Neural cell (in vitro differentiated cells): ENCODE measurements around the gene CDHR5. TPM values are rescaled to one million over a fixed set of nuclear protein-coding genes. Genes with fewer than 3 reads are reported as not detected.

Source experiments
- H2AFZ ChIP-seq: fragments of 200-600, 300-800 bp; sonication (generic), shearing (Covaris generic); 2 replicates; pipeline ENCODE4 v1.6.0; 2014; ENCODE audit warnings: low read depth, mild to moderate bottlenecking, antibody characterized with exemption, low read length, moderate library complexity
- H3F3A ChIP-seq: fragments of 200-600 bp; shearing (Covaris generic); 2 replicates; pipeline ENCODE4 v1.6.1; 2016; ENCODE audit warnings: mild to moderate bottlenecking, moderate library complexity, mixed read lengths, antibody characterized with exemption, low read length; ENCODE audit not compliant: insufficient read depth, poor library complexity, severe bottlenecking
- H3K27ac ChIP-seq: fragments of 200-600, 300-800 bp; sonication (generic), shearing (Covaris generic); 2 replicates; pipeline ENCODE4 v1.5.1; 2014; ENCODE audit warnings: mild to moderate bottlenecking, low read length, moderate library complexity
- H3K27me3 ChIP-seq: fragments of 300-800, 200-600 bp; sonication (generic), shearing (Covaris generic); 2 replicates; pipeline ENCODE4 v1.6.0; 2014; ENCODE audit warnings: mild to moderate bottlenecking, low read depth, low read length, moderate library complexity; ENCODE audit not compliant: insufficient read depth
- H3K36me3 ChIP-seq: fragments of 300-800, 200-600 bp; sonication (generic), shearing (Covaris generic); 2 replicates; pipeline ENCODE4 v1.5.1; 2014; ENCODE audit warnings: mild to moderate bottlenecking, antibody characterized with exemption, low read length, moderate library complexity; ENCODE audit not compliant: insufficient read depth
- H3K4me2 ChIP-seq: fragments of 300-800, 200-600 bp; sonication (generic), shearing (Covaris generic); 2 replicates; pipeline ENCODE4 v1.6.0; 2014; ENCODE audit warnings: mild to moderate bottlenecking, low read length
- H3K4me3 ChIP-seq: fragments of 300-800, 200-600 bp; sonication (generic), shearing (Covaris generic); 2 replicates; pipeline ENCODE4 v1.5.1; 2014; ENCODE audit warnings: mild to moderate bottlenecking, low read length, moderate library complexity
- H3K79me2 ChIP-seq: fragments of 200-600 bp; shearing (Covaris generic); replicated peaks from 2 replicates; pipeline ENCODE4 v1.6.0; 2014; ENCODE audit warnings: mild to moderate bottlenecking, low read length, moderate library complexity; ENCODE audit not compliant: insufficient read depth
- H3K9ac ChIP-seq: fragments of 300-800, 200-600 bp; sonication (generic), shearing (Covaris generic); 2 replicates; pipeline ENCODE4 v1.6.1; 2016; ENCODE audit warnings: mild to moderate bottlenecking, low read length, mixed read lengths
- H3K9me2 ChIP-seq: fragments of 200-600 bp; shearing (Covaris generic); 2 replicates; pipeline ENCODE4 v1.6.1; 2016; ENCODE audit warnings: mild to moderate bottlenecking, low read length, mixed read lengths; ENCODE audit not compliant: insufficient read depth
- H3K9me3 ChIP-seq: fragments of 200-600, 300-800 bp; sonication (generic), shearing (Covaris generic); 2 replicates; pipeline ENCODE4 v1.6.1; 2016; ENCODE audit warnings: mild to moderate bottlenecking, mixed run types, low read length, moderate library complexity, mixed read lengths
- H4K20me1 ChIP-seq: fragments of 200-600 bp; shearing (Covaris generic); 2 replicates; pipeline ENCODE4 v1.6.1; 2016; ENCODE audit warnings: mild to moderate bottlenecking, mixed run types; ENCODE audit not compliant: insufficient read depth
- CTCF ChIP-seq: fragments of 450-650 bp; IDR thresholded peaks from 2 replicates; pipeline ENCODE4 v1.5.1; 2014; ENCODE audit warnings: antibody characterized with exemption, mild to moderate bottlenecking, moderate library complexity; ENCODE audit not compliant: poor library complexity, severe bottlenecking
- EP300 ChIP-seq: fragments of 450-650 bp; conservative IDR thresholded peaks from 2 replicates; pipeline ENCODE4 v1.6.1; 2014; ENCODE audit warnings: antibody characterized with exemption, mild to moderate bottlenecking, moderate library complexity; ENCODE audit not compliant: poor library complexity, severe bottlenecking
- EZH2 ChIP-seq: fragments of 200-600, 300-800 bp; shearing (Covaris generic), sonication (generic); IDR thresholded peaks from 2 replicates; pipeline ENCODE4 v1.6.1; 2014; ENCODE audit warnings: antibody characterized with exemption, low read length, borderline replicate concordance, mild to moderate bottlenecking; ENCODE audit not compliant: insufficient read depth, poor library complexity, severe bottlenecking
- MXI1 ChIP-seq: fragments of 450-650 bp; conservative IDR thresholded peaks from 2 replicates; pipeline ENCODE4 v1.6.1; 2014; ENCODE audit warnings: antibody characterized with exemption, mild to moderate bottlenecking; ENCODE audit not compliant: poor library complexity, severe bottlenecking
- POLR2AphosphoS5 ChIP-seq: IDR thresholded peaks from 2 replicates; pipeline ENCODE4 v1.6.1; 2012
- RAD21 ChIP-seq: fragments of 450-650 bp; conservative IDR thresholded peaks from 2 replicates; pipeline ENCODE4 v1.6.1; 2014; ENCODE audit warnings: antibody characterized with exemption, mild to moderate bottlenecking, moderate library complexity
- SMC3 ChIP-seq: fragments of 450-650 bp; conservative IDR thresholded peaks from 2 replicates; pipeline ENCODE4 v1.6.1; 2014; ENCODE audit warnings: antibody characterized with exemption, mild to moderate bottlenecking, moderate library complexity; ENCODE audit not compliant: poor library complexity
- TAF1 ChIP-seq: IDR thresholded peaks from 2 replicates; pipeline ENCODE4 v1.6.1; 2012; ENCODE audit warnings: low read depth
- polyA plus RNA-seq: library from polyadenylated mRNA; depleted of rRNA; stranded (reverse); fragments of >200 nt; gene quantifications from 2 replicates; pipeline ENCODE4 v1.2.3, GENCODE V29; 2014
- TF ChIP-seq, protein P1 (sequence below): IDR thresholded peaks from 2 replicates; pipeline ENCODE4 v1.6.1; 2012; ENCODE audit warnings: borderline replicate concordance

CDHR5 gene
- polyA plus RNA-seq, 1 donor from 2014 or later = not detected

- no peak overlapping the region for H3K4me2 ChIP-seq
- H3K36me3 ChIP-seq = peaks cover 4% of the 10 kb centered on the region
- H3K9ac ChIP-seq = no peak overlapping the region
- no peaks in the 10 kb centered on the region for H3F3A ChIP-seq
- no peaks in the 10 kb centered on the region for H4K20me1 ChIP-seq
- no peaks in the 10 kb centered on the region for H3K9me2 ChIP-seq
- H3K4me3 ChIP-seq = no peak overlapping the region
- no peaks in the 10 kb centered on the region for H3K9me3 ChIP-seq
- no peak for TF ChIP-seq MXI1
- no peak for TF ChIP-seq CTCF
- no peak for TF ChIP-seq SMC3
- TF ChIP-seq POLR2AphosphoS5 = no peak
- no peak for TF ChIP-seq TAF1
- no peak for TF ChIP-seq RAD21
- TF ChIP-seq EZH2 = no peak
- no peak for TF ChIP-seq EP300
- TF ChIP-seq, protein P1, sequence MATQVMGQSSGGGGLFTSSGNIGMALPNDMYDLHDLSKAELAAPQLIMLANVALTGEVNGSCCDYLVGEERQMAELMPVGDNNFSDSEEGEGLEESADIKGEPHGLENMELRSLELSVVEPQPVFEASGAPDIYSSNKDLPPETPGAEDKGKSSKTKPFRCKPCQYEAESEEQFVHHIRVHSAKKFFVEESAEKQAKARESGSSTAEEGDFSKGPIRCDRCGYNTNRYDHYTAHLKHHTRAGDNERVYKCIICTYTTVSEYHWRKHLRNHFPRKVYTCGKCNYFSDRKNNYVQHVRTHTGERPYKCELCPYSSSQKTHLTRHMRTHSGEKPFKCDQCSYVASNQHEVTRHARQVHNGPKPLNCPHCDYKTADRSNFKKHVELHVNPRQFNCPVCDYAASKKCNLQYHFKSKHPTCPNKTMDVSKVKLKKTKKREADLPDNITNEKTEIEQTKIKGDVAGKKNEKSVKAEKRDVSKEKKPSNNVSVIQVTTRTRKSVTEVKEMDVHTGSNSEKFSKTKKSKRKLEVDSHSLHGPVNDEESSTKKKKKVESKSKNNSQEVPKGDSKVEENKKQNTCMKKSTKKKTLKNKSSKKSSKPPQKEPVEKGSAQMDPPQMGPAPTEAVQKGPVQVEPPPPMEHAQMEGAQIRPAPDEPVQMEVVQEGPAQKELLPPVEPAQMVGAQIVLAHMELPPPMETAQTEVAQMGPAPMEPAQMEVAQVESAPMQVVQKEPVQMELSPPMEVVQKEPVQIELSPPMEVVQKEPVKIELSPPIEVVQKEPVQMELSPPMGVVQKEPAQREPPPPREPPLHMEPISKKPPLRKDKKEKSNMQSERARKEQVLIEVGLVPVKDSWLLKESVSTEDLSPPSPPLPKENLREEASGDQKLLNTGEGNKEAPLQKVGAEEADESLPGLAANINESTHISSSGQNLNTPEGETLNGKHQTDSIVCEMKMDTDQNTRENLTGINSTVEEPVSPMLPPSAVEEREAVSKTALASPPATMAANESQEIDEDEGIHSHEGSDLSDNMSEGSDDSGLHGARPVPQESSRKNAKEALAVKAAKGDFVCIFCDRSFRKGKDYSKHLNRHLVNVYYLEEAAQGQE = no peak
- H3K79me2 ChIP-seq = no peaks in the 10 kb centered on the region
- H2AFZ ChIP-seq = no peak overlapping the region
- H3K27ac ChIP-seq = no peak overlapping the region
- H3K27me3 ChIP-seq = no peaks in the 10 kb centered on the region
Observed at GRCh38 chr11:592918-593317, 31.8 kb downstream of the CDHR5 start.

- Histone ChIP-seq H3K79me2 (no peaks in the 10 kb centered on the region), H4K20me1 (no peaks in the 10 kb centered on the region), H3K36me3 (peaks cover 4% of the 10 kb centered on the region), H2AFZ (no peak overlapping the region), H3K4me3 (no peak overlapping the region), H3K9me3 (no peaks in the 10 kb centered on the region), H3K9me2 (no peaks in the 10 kb centered on the region), H3K27me3 (no peaks in the 10 kb centered on the region), H3K27ac (no peak overlapping the region), H3K9ac (no peak overlapping the region), H3F3A (no peaks in the 10 kb centered on the region), H3K4me2 (no peak overlapping the region)
- TF ChIP-seq EP300 (no peak), POLR2AphosphoS5 (no peak), EZH2 (no peak), SMC3 (no peak), CTCF (no peak), RAD21 (no peak), TAF1 (no peak), MXI1 (no peak)
- TF ChIP-seq, protein P1 = no peak
Observed at GRCh38 chr11:592501-592900, 32.3 kb downstream of the CDHR5 start.
